IMR-90 (cell line): ENCODE measurements around the gene UACA.

Experiments
- CHD1 ChIP-seq: IDR thresholded peaks from 2 replicates; pipeline ENCODE4 v1.6.1; 2012; ENCODE audit warnings: low read depth, low read length, improper control_type of control experiment
- CTCF ChIP-seq: conservative IDR thresholded peaks from 2 replicates; pipeline ENCODE4 v1.5.1; 2012; ENCODE audit warnings: mild to moderate bottlenecking, low read depth, low read length, improper control_type of control experiment
- POLR2A ChIP-seq: IDR thresholded peaks from 2 replicates; pipeline ENCODE4 v1.6.1; 2012; ENCODE audit warnings: mild to moderate bottlenecking, low read depth, low read length
- RFX5 ChIP-seq: IDR thresholded peaks from 2 replicates; pipeline ENCODE4 v1.8.0; 2012; ENCODE audit warnings: low read depth, mild to moderate bottlenecking, low read length, moderate library complexity
- USF2 ChIP-seq: fragments of 150-350 bp; IDR thresholded peaks from 2 replicates; pipeline ENCODE4 v1.6.1; 2017; ENCODE audit warnings: mild to moderate bottlenecking, antibody characterized with exemption, low read length, low read depth

- TF ChIP-seq USF2 (no peak), CTCF (no peak), CHD1 (no peak), POLR2A (no peak), RFX5 (no peak)
These were observed 47.7 kb upstream of the UACA start for GRCh38 chr15:70810916-70811578.
